Adrenal gland (tissue), 12 donors: ENCODE data around the gene AP1S3. TPM values are rescaled to one million over a fixed set of nuclear protein-coding genes. Genes with fewer than 3 reads are reported as not detected.

Experiments
- DNase-seq, 7 donors: peaks; one replicate each; pipeline ENCODE4 v3.0.0-alpha.2; 2019 to 2020
- H3K27ac ChIP-seq, 5 donors: fragments of 200-600 bp; sonication (generic) in 4 of 5; 1 replicate in 3 of 5; 2 replicates in 2 of 5; pipeline versions ENCODE4 v1.5.1 to v1.8.0; 2016 to 2020; ENCODE audit warnings: mild to moderate bottlenecking in 1 of 5
- H3K27me3 ChIP-seq: fragments of 200-600 bp; 2 replicates; pipeline ENCODE4 v1.8.0; 2021
- H3K36me3 ChIP-seq, 2 donors: fragments of 200-600 bp; replicated peaks in 1 of 2; 1 replicate in 1 of 2; 2 replicates in 1 of 2; pipeline versions ENCODE4 v1.5.1 to v1.8.0; 2018 to 2022
- H3K4me1 ChIP-seq, 2 donors: fragments of 200-600 bp; replicated peaks in 1 of 2; 1 replicate in 1 of 2; 2 replicates in 1 of 2; pipeline versions ENCODE4 v1.5.1 to v1.8.0; 2018 to 2021
- H3K4me3 ChIP-seq, 4 donors: fragments of 200-600 bp; sonication (generic) in 3 of 4; one replicate each; pipeline ENCODE4 v1.5.1; 2016 to 2018
- H3K9me3 ChIP-seq, 3 donors: fragments of 200-600 bp; sonication (generic) in 1 of 3; replicated peaks in 1 of 3; 1 replicate in 2 of 3; 2 replicates in 1 of 3; pipeline versions ENCODE4 v1.5.1 to v1.8.0; 2016 to 2021
- CTCF ChIP-seq, 6 experiments: fragments of 450-650 bp in 4 of 6; fragments of 200-600 bp in 2 of 6; sonication (generic) in 1 of 6; IDR thresholded peaks; 1 replicate in 5 of 6; 2 replicates in 1 of 6; pipeline versions ENCODE4 v1.5.1 to v1.8.0; 2016 to 2021; ENCODE audit warnings: antibody characterized with exemption in 6 of 6, mild to moderate bottlenecking in 2 of 6, moderate library complexity in 1 of 6
- POLR2A ChIP-seq, 2 donors: fragments of 450-650 bp; IDR thresholded peaks; one replicate each; pipeline ENCODE4 v1.6.1; 2017; ENCODE audit warnings: antibody characterized with exemption in 2 of 2, mild to moderate bottlenecking in 2 of 2, moderate library complexity in 1 of 2
- WGBS, 4 donors: extraction: QIAGEN DNeasy Blood & Tissue Kit in 2 of 4; methylation state at CpG; one replicate each; pipeline versions ENCODE4 v1.1.5 to v1.1.7; 2013 to 2017; 5-methylcytosine and 5-hydroxymethylcytosine counted together
- intact Hi-C, 2 donors: fragments of 100-400 bp; cut with DNase I; formaldehyde crosslinking; loops; one replicate each; pipeline versions ENCODE4 v1.14.1 to v1.15.0; 2022 to 2023
- polyA plus RNA-seq, 3 donors: library from polyadenylated mRNA; stranded (reverse); fragments of 200-250 nt in 2 of 3; fragments of 350-450 nt in 1 of 3; fragmentation: Illumina TruSeq in 1 of 3; extraction: RNeasy Lipid Tissue Mini Kit (QIAGEN cat#74804) in 1 of 3; gene quantifications; one replicate each; pipeline ENCODE4 v1.2.3, GENCODE V29; 2013 to 2014
- total RNA-seq, 9 donors: library from RNA; depleted of rRNA in 4 of 9; stranded (reverse); fragments of >200 nt in 4 of 9; fragments of 120-200 nt in 1 of 9; fragmentation: NEBNext Ultra II Directional in 1 of 9; extraction: Animal tissue kit (Norgen Biotek cat#: 25700) in 1 of 9; gene quantifications; one replicate each; pipeline versions ENCODE4 v1.1.0 to v1.2.4, GENCODE V29; 2013 to 2023
- donor health status: healthy with polysubstance abuse.
- donor health status: Bipolar disorder and iron deficiency.
- donor health status: DM: yes; HTN: yes; CAD: no.
- donor health status: DM: no; HTN: no; CAD: no.
- donor health status: DM: no; HTN: no; CAD: no.
- donor health status: DM: yes; HTN: yes; CAD: no.

AP1S3 gene
- total and polyA plus RNA-seq, 12 donors = 0.24 to 7.3 (median 1.3) TPM

- 88 to 99% (median 93%) methylated on average over 8 of the region's 8 CpGs for WGBS, 4 donors
- Histone ChIP-seq H3K27ac (no peak overlapping the region), H3K9me3 (no peaks in the 10 kb centered on the region), H3K36me3 (no peaks in the 10 kb centered on the region), H3K4me3 (no peak overlapping the region), H3K27me3 (no peaks in the 10 kb centered on the region), H3K4me1 (no peaks in the 10 kb centered on the region)
- intact Hi-C loops = no loop called here
- DNase-seq = no peak
- TF ChIP-seq CTCF (IDR thresholded peaks at IDR 0.05) = no peak
- TF ChIP-seq POLR2A (IDR thresholded peaks at IDR 0.05) = no peak
Measured at GRCh38 chr2:223774193-223774592, 63.2 kb downstream of the AP1S3 start.

- 81 to 89% (median 87%) methylated on average over 3 of the region's 3 CpGs for WGBS, 4 donors
- Histone ChIP-seq H3K36me3 (no peaks in the 10 kb centered on the region), H3K27me3 (no peaks in the 10 kb centered on the region), H3K9me3 (no peaks in the 10 kb centered on the region), H3K4me1 (no peaks in the 10 kb centered on the region), H3K4me3 (no peak overlapping the region), H3K27ac (no peak overlapping the region)
- TF ChIP-seq POLR2A (IDR thresholded peaks at IDR 0.05) = no peak
- TF ChIP-seq CTCF (IDR thresholded peaks at IDR 0.05) = no peak
- DNase-seq = no peak
- intact Hi-C loops = no loop called here
Measured at GRCh38 chr2:223772363-223772762, 65.0 kb downstream of the AP1S3 start.

- intact Hi-C loops = no loop called here
- no peak overlapping the region for H3K27ac ChIP-seq
- no peaks in the 10 kb centered on the region for H3K27me3 ChIP-seq
- no peak for TF ChIP-seq POLR2A (IDR thresholded peaks at IDR 0.05)
- no peak for TF ChIP-seq CTCF (IDR thresholded peaks at IDR 0.05)
- H3K36me3 ChIP-seq = no peaks in the 10 kb centered on the region
- H3K9me3 ChIP-seq = no peaks in the 10 kb centered on the region
- WGBS, 4 donors = 93 to 96% (median 95%) methylated on average over 4 of the region's 4 CpGs
- H3K4me1 ChIP-seq = no peaks in the 10 kb centered on the region
- H3K4me3 ChIP-seq = no peak overlapping the region
- DNase-seq = no peak
Measured at GRCh38 chr2:223771475-223771874, 65.9 kb downstream of the AP1S3 start.

GRCh38 chr2:223768179-223768578, 69.2 kb downstream of the AP1S3 start:
- 66 to 93% (median 79%) methylated on average over 3 of the region's 3 CpGs for WGBS, 4 donors
- no peak overlapping the region for H3K4me3 ChIP-seq
- no peak for DNase-seq
- H3K36me3 ChIP-seq = no peaks in the 10 kb centered on the region
- H3K9me3 ChIP-seq = no peaks in the 10 kb centered on the region
- intact Hi-C loops = no loop called here
- H3K27ac ChIP-seq = no peak overlapping the region
- H3K4me1 ChIP-seq = no peaks in the 10 kb centered on the region
- TF ChIP-seq CTCF (IDR thresholded peaks at IDR 0.05) (no peak), POLR2A (IDR thresholded peaks at IDR 0.05) (no peak)
- no peaks in the 10 kb centered on the region for H3K27me3 ChIP-seq
